Ishikawa (cell line): ENCODE data around the gene MAP2K1.

Experiments
- CREB1 ChIP-seq: IDR thresholded peaks from 2 replicates; pipeline ENCODE4 v1.6.1; 2012; ENCODE audit warnings: low read depth
- EGR1 ChIP-seq: IDR thresholded peaks from 2 replicates; pipeline ENCODE4 v1.6.1; 2012
- EP300 ChIP-seq: IDR thresholded peaks from 2 replicates; pipeline ENCODE4 v1.6.1; 2012; ENCODE audit warnings: borderline replicate concordance
- FOXM1 ChIP-seq: IDR thresholded peaks from 2 replicates; pipeline ENCODE4 v1.6.1; 2012; ENCODE audit warnings: low read depth, borderline replicate concordance
- RAD21 ChIP-seq: IDR thresholded peaks from 2 replicates; pipeline ENCODE4 v1.6.1; 2012; ENCODE audit warnings: low read depth
- TAF1 ChIP-seq: IDR thresholded peaks from 2 replicates; pipeline ENCODE4 v1.6.1; 2012; ENCODE audit warnings: low read depth, mild to moderate bottlenecking
- TCF12 ChIP-seq: IDR thresholded peaks from 2 replicates; pipeline ENCODE4 v1.6.1; 2012; ENCODE audit warnings: low read depth
- TEAD4 ChIP-seq: IDR thresholded peaks from 2 replicates; pipeline ENCODE4 v1.6.1; 2012
- USF1 ChIP-seq: IDR thresholded peaks from 2 replicates; pipeline ENCODE4 v1.6.1; 2012
- YY1 ChIP-seq: IDR thresholded peaks from 2 replicates; pipeline ENCODE4 v1.6.1; 2012; ENCODE audit warnings: low read depth
- ZBTB7A ChIP-seq: IDR thresholded peaks from 2 replicates; pipeline ENCODE4 v1.6.1; 2012; ENCODE audit warnings: low read depth
- TF ChIP-seq, protein P1 (sequence below): IDR thresholded peaks from 2 replicates; pipeline ENCODE4 v1.6.1; 2012
- TF ChIP-seq, protein P2 (sequence below): IDR thresholded peaks from 2 replicates; pipeline ENCODE4 v1.6.1; 2012; ENCODE audit warnings: low read depth, mild to moderate bottlenecking

- TF ChIP-seq CREB1 (no peak), YY1 (no peak), EP300 (no peak), TAF1 (no peak), TEAD4 (no peak), EGR1 (no peak), USF1 (no peak), ZBTB7A (no peak), RAD21 (no peak), FOXM1 (no peak), TCF12 (no peak)
- TF ChIP-seq, protein P1, sequence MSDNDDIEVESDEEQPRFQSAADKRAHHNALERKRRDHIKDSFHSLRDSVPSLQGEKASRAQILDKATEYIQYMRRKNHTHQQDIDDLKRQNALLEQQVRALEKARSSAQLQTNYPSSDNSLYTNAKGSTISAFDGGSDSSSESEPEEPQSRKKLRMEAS = no peak
- TF ChIP-seq, protein P2, sequence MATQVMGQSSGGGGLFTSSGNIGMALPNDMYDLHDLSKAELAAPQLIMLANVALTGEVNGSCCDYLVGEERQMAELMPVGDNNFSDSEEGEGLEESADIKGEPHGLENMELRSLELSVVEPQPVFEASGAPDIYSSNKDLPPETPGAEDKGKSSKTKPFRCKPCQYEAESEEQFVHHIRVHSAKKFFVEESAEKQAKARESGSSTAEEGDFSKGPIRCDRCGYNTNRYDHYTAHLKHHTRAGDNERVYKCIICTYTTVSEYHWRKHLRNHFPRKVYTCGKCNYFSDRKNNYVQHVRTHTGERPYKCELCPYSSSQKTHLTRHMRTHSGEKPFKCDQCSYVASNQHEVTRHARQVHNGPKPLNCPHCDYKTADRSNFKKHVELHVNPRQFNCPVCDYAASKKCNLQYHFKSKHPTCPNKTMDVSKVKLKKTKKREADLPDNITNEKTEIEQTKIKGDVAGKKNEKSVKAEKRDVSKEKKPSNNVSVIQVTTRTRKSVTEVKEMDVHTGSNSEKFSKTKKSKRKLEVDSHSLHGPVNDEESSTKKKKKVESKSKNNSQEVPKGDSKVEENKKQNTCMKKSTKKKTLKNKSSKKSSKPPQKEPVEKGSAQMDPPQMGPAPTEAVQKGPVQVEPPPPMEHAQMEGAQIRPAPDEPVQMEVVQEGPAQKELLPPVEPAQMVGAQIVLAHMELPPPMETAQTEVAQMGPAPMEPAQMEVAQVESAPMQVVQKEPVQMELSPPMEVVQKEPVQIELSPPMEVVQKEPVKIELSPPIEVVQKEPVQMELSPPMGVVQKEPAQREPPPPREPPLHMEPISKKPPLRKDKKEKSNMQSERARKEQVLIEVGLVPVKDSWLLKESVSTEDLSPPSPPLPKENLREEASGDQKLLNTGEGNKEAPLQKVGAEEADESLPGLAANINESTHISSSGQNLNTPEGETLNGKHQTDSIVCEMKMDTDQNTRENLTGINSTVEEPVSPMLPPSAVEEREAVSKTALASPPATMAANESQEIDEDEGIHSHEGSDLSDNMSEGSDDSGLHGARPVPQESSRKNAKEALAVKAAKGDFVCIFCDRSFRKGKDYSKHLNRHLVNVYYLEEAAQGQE = no peak
These were observed 75.2 kb downstream of the MAP2K1 start for GRCh38 chr15:66461917-66462316.
